Measurements from ENCODE around the gene DDAH1.

- TF ChIP-seq CTCF (IDR thresholded peaks at IDR 0.05; ENCODE audit: borderline replicate concordance, extremely low read depth, low read length, poor library complexity, severe bottlenecking) = no peak
- no peak for TF ChIP-seq EZH2 (IDR thresholded peaks at IDR 0.05; ENCODE audit: borderline replicate concordance, low read depth, low read length, severe bottlenecking)
These were observed 96.7 kb downstream of the DDAH1 start for GRCh38 chr1:85368073-85368770.
